ENCODE data around the gene HECTD2.
"Not testable (repeated sequence)": the region's sequence is repeated elsewhere in the genome, so short reads cannot be mapped to it uniquely, and the experiment has no call there.

Gene HECTD2

GRCh38 chr10:91411621-91412020 lies 1.5 kb downstream of the HECTD2 start:
- no peak for DNase-seq (ENCODE audit: low read depth in 2 of 2)

DNA sequence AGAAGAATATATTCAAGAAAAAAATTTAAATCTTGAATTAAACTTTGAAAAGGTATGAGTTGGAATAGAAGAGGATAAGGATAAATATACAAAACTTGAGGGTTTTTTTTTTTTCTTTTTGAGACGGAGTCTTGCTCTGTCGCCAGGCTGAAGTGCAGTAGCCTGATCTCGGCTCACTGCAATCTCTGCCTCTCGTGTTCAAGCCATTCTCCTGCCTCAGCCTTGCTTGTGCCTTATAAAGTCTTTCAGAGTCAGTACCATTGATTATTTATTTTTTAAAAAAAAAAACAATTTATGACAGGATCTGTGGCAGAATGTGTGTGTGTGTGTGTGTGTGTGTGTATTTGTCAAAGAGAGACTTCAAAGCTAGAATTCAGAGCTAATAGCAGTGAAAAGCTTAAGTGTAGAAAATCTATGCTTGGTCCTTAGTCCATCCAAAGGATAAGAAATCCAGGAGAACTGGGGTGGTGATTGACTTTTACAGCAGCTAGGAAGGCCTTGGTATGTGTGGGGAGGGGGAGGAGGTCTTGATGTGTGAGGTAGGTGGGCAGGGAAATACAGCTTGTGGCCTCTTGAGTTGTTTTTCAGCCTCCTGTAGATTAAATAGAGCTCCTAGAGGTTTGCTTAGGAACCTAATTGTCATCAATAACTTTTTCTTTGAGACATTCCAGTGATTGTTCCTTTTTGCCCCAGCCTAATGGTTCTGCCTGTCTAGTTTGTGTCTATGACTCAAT lies 2.4 kb downstream of the HECTD2 start:
- no peak for DNase-seq (ENCODE audit: low read depth in 2 of 2)

DNA sequence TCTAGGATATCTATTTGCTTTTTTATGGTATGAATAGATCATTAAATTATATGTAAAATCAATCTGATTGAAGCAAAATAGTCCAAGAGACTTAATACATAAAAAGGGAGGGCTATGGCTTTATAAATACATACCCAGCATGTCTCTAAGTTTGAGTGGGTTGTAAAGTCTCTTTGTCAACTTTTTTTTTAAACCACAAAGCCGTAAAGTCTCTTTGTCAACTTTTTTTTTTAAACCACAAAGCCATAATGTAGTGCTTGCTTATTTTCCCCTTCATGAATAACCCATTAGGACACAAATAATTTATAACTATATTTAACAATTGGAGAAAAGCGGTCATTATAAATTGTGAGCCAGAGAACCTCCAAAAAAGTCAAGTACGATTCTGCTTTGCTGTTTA lies 5.7 kb downstream of the HECTD2 start:
- DNase-seq (ENCODE audit: low read depth in 2 of 2), result no peak

GRCh38 chr10:91416339-91416855 lies 6.3 kb downstream of the HECTD2 start:
- DNase-seq (ENCODE audit: low read depth in 2 of 2), result no peak

DNA sequence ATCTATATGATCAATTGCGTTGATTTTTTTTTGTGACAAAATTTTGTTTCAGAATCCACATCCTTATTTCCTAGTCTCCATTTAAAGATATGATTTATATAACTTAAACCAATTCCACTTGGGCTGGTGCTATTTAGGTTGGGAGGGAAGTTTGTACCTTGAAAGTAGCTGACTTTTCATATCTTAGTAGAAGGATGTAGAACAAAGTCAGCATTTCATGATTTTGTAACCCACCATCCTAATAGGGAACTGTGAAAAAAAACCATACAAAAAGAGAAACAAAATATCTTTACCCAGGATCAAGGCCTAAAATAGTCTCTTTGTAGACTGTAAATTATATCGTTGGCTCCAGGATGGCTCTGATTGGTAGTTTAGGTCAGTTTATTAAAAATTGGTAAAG lies 8.3 kb downstream of the HECTD2 start:
- DNase-seq (ENCODE audit: low read depth in 2 of 2), result no peak

DNA sequence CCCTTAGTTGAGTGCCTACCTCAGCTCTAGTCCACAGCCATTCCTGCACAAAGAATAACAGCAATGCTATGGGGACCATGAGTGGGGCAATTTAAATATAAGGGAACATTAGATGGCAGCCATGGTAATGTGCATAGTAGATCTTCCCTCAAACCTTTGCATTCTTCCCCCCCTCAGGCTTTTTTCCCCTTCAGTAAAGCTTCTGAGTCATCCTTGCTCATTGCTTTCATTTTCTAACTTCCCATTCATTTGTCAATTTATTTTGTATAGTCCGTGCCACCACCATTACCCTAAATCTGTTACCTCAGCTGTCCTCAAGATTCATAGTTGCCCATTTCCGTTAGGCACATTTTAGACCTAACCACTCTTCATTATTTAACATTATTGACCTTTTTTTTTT lies 10.7 kb downstream of the HECTD2 start:
- no peak for DNase-seq (ENCODE audit: low read depth in 2 of 2)

DNA sequence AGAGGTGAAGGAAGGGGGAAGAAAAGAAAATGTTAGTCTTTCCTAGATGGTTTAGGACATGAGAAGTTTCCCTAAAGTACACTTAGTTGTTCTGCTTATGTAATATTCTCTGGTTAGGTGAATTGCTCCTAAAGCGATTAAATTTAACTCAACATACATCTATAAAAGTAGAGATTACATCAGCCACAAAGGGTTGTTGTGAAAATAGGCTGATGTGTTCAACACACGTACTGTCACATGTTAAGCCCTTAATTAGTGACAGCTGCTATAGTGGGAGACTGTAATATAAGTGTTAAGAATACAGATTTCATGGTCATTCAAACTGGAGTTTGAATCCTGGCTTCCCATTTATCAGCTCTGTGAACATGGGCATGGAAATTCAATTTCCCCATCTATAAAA lies 12.8 kb downstream of the HECTD2 start:
- no peak for DNase-seq (ENCODE audit: low read depth in 2 of 2)

DNA sequence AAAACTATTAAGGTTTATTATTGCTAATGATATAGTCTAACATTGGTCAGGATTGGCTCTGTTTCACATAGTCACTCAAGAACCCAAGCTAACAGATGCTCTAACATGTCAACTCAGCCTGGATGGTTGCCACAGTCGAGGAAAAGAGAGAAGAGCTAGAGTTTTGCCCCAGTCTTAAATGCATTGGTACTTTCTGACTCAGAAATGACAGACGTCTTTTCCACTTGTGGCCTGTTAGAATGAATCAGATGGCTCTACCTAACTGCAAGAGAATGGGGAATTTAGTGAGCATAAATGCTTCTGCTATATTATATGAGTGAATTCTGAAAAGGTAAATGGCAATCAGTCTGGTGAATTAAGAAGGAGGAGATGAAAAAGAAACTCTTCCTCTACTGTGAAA lies 13.9 kb downstream of the HECTD2 start:
- no peak for DNase-seq (ENCODE audit: low read depth in 2 of 2)

DNA sequence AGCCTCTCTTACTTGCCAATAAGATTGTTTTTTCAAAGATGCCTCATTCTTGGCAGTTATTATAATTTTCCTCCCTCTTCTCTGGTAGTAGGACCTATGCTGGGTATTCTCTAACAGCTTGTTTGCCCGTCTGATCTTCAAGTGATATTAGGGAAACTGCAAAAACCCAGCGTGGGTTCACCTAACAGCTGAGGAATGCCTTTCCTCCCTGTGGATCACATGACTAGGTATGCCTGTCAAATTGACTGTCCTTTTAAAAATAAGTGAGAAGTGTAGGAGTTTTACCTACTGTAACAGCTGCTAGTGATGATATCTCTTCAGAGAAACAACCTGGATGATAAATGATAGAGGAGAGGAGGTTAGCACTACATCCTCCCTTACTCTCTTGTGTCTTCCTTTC lies 22.0 kb downstream of the HECTD2 start:
- DNase-seq (ENCODE audit: low read depth in 2 of 2), result no peak

- DNase-seq (ENCODE audit: low read depth in 2 of 2), result no peak
Observed at GRCh38 chr10:91433620-91434019, 23.5 kb downstream of the HECTD2 start.

DNA sequence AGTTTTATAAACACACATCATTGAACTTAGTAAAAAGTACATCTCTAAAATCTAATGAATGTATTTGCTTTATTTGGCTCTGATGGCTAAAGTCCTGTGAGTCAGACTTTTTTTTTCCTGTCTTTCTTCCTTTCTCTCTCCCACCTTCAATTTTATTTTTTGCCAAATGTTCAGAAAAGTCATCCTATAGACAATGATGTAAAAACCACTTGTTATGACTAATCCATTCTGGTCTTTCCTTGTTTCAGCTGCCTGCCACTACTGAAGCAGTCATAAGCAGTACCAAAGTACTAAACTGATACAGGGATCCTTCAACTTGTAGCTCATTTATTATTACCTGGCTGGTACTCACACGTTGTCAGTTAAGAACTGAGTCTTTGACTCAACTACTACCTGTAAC lies 23.9 kb downstream of the HECTD2 start:
- DNase-seq (ENCODE audit: low read depth in 2 of 2), result no peak

DNA sequence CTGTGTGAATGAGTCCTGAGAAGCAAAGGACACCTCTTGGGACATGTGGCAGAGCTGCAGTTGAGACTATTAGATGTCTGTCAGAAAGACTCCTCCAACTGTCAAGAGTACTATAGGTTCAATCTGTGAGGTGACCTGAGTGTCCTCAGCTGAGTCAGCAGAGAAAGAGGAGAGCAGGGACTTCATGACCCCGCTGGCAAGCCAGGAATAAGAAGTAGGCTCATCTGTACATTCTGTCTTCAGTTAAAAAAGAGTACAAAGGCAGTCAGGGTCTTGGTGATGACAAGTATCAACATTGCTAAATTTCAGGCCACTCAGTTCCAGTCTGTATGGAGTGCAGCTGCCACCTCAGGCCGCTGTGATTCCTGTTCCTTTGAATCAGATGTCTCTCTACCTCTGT lies 25.1 kb downstream of the HECTD2 start:
- DNase-seq (ENCODE audit: low read depth in 2 of 2), result no peak

DNA sequence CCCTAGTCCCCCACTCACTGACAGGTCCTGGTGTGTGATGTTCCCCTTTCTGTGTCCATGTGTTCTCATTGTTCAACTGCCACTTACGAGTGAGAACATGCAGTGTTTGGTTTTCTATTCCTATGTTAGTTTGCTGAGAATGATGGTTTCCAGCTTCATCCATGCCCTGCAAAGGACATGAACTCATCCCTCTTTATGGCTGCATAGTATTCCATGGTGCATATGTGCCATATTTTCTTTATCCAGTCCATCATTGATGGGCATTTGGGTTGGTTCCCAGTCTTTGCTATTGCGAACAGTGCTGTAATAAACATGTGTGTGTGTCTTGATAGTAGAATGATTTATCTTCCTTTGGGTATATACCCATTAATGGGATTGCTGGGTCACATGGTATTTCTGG lies 28.1 kb downstream of the HECTD2 start:
- not testable (repeated sequence) for DNase-seq (ENCODE audit: low read depth in 2 of 2)

- DNase-seq (ENCODE audit: low read depth in 2 of 2), result no peak
Observed at GRCh38 chr10:91444211-91445182, 34.4 kb downstream of the HECTD2 start.

GRCh38 chr10:91452063-91452462 lies 41.9 kb downstream of the HECTD2 start:
- no peak for DNase-seq (ENCODE audit: low read depth in 2 of 2)

GRCh38 chr10:91453535-91453934 lies 43.4 kb downstream of the HECTD2 start:
- DNase-seq (ENCODE audit: low read depth in 2 of 2), result no peak

- not testable (repeated sequence) for DNase-seq (ENCODE audit: low read depth in 2 of 2)
Observed at GRCh38 chr10:91455135-91455534, 45.0 kb downstream of the HECTD2 start.

GRCh38 chr10:91460681-91461080 lies 50.5 kb downstream of the HECTD2 start:
- no peak for DNase-seq (ENCODE audit: low read depth in 2 of 2)

- DNase-seq (ENCODE audit: low read depth in 2 of 2), result no peak
Observed at GRCh38 chr10:91462423-91462822, 52.3 kb downstream of the HECTD2 start.

- no peak for DNase-seq (ENCODE audit: low read depth in 2 of 2)
Observed at GRCh38 chr10:91464500-91464899, 54.4 kb downstream of the HECTD2 start.

DNA sequence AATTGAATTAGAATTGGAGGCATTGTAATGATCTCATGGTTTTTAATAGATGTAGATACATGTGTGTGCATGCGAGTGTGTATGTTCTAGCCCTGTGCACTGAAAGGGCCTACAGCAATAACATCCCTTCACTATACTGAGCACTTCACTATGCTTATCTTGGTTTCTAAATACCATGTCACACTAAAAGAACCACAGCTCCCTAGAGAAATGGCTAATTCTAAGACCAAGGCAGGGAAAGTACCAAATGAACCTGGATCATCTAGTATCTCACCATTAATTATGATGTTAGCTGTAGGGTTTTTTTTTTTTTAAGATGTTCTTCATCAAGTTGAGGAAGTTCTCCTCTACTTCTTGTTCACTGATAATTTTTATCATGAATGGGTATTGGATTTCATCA lies 55.1 kb downstream of the HECTD2 start:
- no peak for DNase-seq (ENCODE audit: low read depth in 2 of 2)

- DNase-seq (ENCODE audit: low read depth in 2 of 2), result no peak
Observed at GRCh38 chr10:91467114-91467513, 57.0 kb downstream of the HECTD2 start.

DNA sequence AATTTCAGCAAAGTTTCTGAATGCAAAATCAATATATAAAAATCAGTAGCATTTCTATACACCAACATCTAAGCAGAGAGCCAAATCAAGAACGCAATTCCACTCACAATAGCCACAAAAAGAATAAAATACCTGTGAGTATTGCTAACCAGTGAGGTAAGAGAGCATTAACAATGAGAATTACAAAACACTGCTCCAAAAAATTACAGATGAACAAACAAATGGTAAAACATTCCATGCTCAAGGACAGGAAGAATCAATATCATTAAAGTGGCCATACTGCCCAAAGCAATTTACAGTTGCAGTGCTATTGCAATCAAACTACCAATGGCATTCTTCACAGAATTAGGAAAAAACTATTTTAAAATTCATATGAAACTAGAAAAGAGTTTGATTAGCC lies 61.5 kb downstream of the HECTD2 start:
- no peak for DNase-seq (ENCODE audit: low read depth in 2 of 2)

Measured in stimulated activated CD8-positive, alpha-beta memory T cell treated with anti-CD3 and anti-CD28 coated beads, Interleukin-2, amount 100 ng/mL, for 1 hour (primary cell).